ENCODE results near the gene GPRC5D. TPM values are rescaled to one million over a fixed set of nuclear protein-coding genes. Genes with fewer than 3 reads are reported as not detected.

The GPRC5D gene
- total and polyA plus RNA-seq, 2 experiments from 2014 or later: not detected

- Histone ChIP-seq H3K4me2 (ENCODE audit: unreplicated experiment) (no peak overlapping the region), H3K27ac (no peak overlapping the region)
Measured at GRCh38 chr12:12938541-12938940, 13.4 kb downstream of the GPRC5D start.

GRCh38 chr12:12936983-12937491 lies 14.9 kb downstream of the GPRC5D start:
- Histone ChIP-seq H3K9ac (no peak overlapping the region), H3K36me3 (ENCODE audit: low read depth) (no peaks in the 10 kb centered on the region), H3K4me2 (ENCODE audit: unreplicated experiment) (no peak overlapping the region), H4K20me1 (ENCODE audit: insufficient read depth) (no peaks in the 10 kb centered on the region), H3K4me1 (ENCODE audit: insufficient read depth) (0 out of 2 replicates have a peak, but pooled peaks cover 4% of the 10 kb centered on the region), H3K9me2 (ENCODE audit: insufficient read depth) (no peaks in the 10 kb centered on the region), H3K4me3 (no peak overlapping the region), H3K79me2 (ENCODE audit: insufficient read depth) (no peaks in the 10 kb centered on the region), H2AFZ (no peak overlapping the region), H3F3A (ENCODE audit: insufficient read depth) (no peaks in the 10 kb centered on the region), H3K27me3 (replicated peaks; ENCODE audit: insufficient read depth) (no peaks in the 10 kb centered on the region), H3K9me3 (ENCODE audit: low read depth) (no peaks in the 10 kb centered on the region), H3K27ac (no peak overlapping the region)
- in situ Hi-C loops (cut with MboI): no loop called here
- TF ChIP-seq EZH2phosphoT487 (IDR thresholded peaks at IDR 0.05; ENCODE audit: insufficient read depth, low read depth) (no peak), EZH2 (IDR thresholded peaks at IDR 0.05; ENCODE audit: insufficient read depth, poor library complexity, severe bottlenecking) (no peak)
- 95 to 96% methylated on average over 11 of the region's 11 CpGs for WGBS, 2 experiments (ENCODE audit: low coverage in 1 of 2, low lambda C conversion rate in 2 of 2, missing lambda C conversion rate in 2 of 2)
- DNase-seq: no peak

More at GRCh38 chr12:12938541-12938940, 13.4 kb downstream of the GPRC5D start:
- no peak overlapping the region for H2AFZ ChIP-seq
- no peaks in the 10 kb centered on the region for H4K20me1 ChIP-seq (ENCODE audit: insufficient read depth)
- no peaks in the 10 kb centered on the region for H3K27me3 ChIP-seq (replicated peaks; ENCODE audit: insufficient read depth)
- no peaks in the 10 kb centered on the region for H3K36me3 ChIP-seq (ENCODE audit: low read depth)
- WGBS, 2 experiments (ENCODE audit: low coverage in 1 of 2, low lambda C conversion rate in 2 of 2, missing lambda C conversion rate in 2 of 2): 69 to 71% methylated on average over 5 of the region's 5 CpGs
- no peak overlapping the region for H3K4me3 ChIP-seq
- H3K79me2 ChIP-seq (ENCODE audit: insufficient read depth): no peaks in the 10 kb centered on the region
- H3F3A ChIP-seq (ENCODE audit: insufficient read depth): peaks cover 5% of the 10 kb centered on the region; the same call in 1 of the 2 replicates
- H3K9ac ChIP-seq: no peak overlapping the region
- H3K9me3 ChIP-seq (ENCODE audit: low read depth): no peaks in the 10 kb centered on the region
- 0 out of 2 replicates have a peak, but pooled peaks cover 4% of the 10 kb centered on the region for H3K4me1 ChIP-seq (ENCODE audit: insufficient read depth)
- DNase-seq: no peak
- no peaks in the 10 kb centered on the region for H3K9me2 ChIP-seq (ENCODE audit: insufficient read depth)
- in situ Hi-C loops (cut with MboI): no loop called here
- TF ChIP-seq EZH2phosphoT487 (IDR thresholded peaks at IDR 0.05; ENCODE audit: insufficient read depth, low read depth): no peak

GRCh38 chr12:12934556-12934955 lies 17.4 kb downstream of the GPRC5D start:
- TF ChIP-seq EZH2phosphoT487 (IDR thresholded peaks at IDR 0.05; ENCODE audit: insufficient read depth, low read depth) (no peak), EZH2 (IDR thresholded peaks at IDR 0.05; ENCODE audit: insufficient read depth, poor library complexity, severe bottlenecking) (no peak)
- H3K27me3 ChIP-seq (replicated peaks; ENCODE audit: insufficient read depth): no peaks in the 10 kb centered on the region
- no peak overlapping the region for H3K4me3 ChIP-seq

GRCh38 chr12:12933742-12934141 lies 18.2 kb downstream of the GPRC5D start:
- H3K4me1 ChIP-seq (ENCODE audit: insufficient read depth): no peaks in the 10 kb centered on the region
- no peaks in the 10 kb centered on the region for H3K9me3 ChIP-seq (ENCODE audit: low read depth)
- H2AFZ ChIP-seq: no peak overlapping the region
- H3K27ac ChIP-seq: no peak overlapping the region
- H4K20me1 ChIP-seq (ENCODE audit: insufficient read depth): no peaks in the 10 kb centered on the region
- no peak for DNase-seq
- H3K27me3 ChIP-seq (replicated peaks; ENCODE audit: insufficient read depth): no peaks in the 10 kb centered on the region
- TF ChIP-seq EZH2 (IDR thresholded peaks at IDR 0.05; ENCODE audit: insufficient read depth, poor library complexity, severe bottlenecking): no peak
- no peak for TF ChIP-seq EZH2phosphoT487 (IDR thresholded peaks at IDR 0.05; ENCODE audit: insufficient read depth, low read depth)
- no peak overlapping the region for H3K4me2 ChIP-seq (ENCODE audit: unreplicated experiment)
- WGBS, 2 experiments (ENCODE audit: low coverage in 1 of 2, low lambda C conversion rate in 2 of 2, missing lambda C conversion rate in 2 of 2): 70 to 76% methylated on average over 4 of the region's 4 CpGs
- no peaks in the 10 kb centered on the region for H3K9me2 ChIP-seq (ENCODE audit: insufficient read depth)
- no peaks in the 10 kb centered on the region for H3F3A ChIP-seq (ENCODE audit: insufficient read depth)
- H3K79me2 ChIP-seq (ENCODE audit: insufficient read depth): no peaks in the 10 kb centered on the region
- H3K9ac ChIP-seq: no peak overlapping the region
- H3K4me3 ChIP-seq: no peak overlapping the region
- no peaks in the 10 kb centered on the region for H3K36me3 ChIP-seq (ENCODE audit: low read depth)
- in situ Hi-C loops (cut with MboI): no loop called here

More at GRCh38 chr12:12934556-12934955, 17.4 kb downstream of the GPRC5D start:
- H3K9ac ChIP-seq: no peak overlapping the region
- H3K9me2 ChIP-seq (ENCODE audit: insufficient read depth): no peaks in the 10 kb centered on the region
- H3K36me3 ChIP-seq (ENCODE audit: low read depth): no peaks in the 10 kb centered on the region
- H3K79me2 ChIP-seq (ENCODE audit: insufficient read depth): no peaks in the 10 kb centered on the region
- no peak overlapping the region for H3K27ac ChIP-seq
- H3F3A ChIP-seq (ENCODE audit: insufficient read depth): no peaks in the 10 kb centered on the region
- WGBS, 2 experiments (ENCODE audit: low coverage in 1 of 2, low lambda C conversion rate in 2 of 2, missing lambda C conversion rate in 2 of 2): 73 to 74% methylated on average over 8 of the region's 8 CpGs
- no peaks in the 10 kb centered on the region for H4K20me1 ChIP-seq (ENCODE audit: insufficient read depth)
- no peak for DNase-seq
- no peak overlapping the region for H2AFZ ChIP-seq
- no peaks in the 10 kb centered on the region for H3K9me3 ChIP-seq (ENCODE audit: low read depth)
- in situ Hi-C loops (cut with MboI): no loop called here
- H3K4me1 ChIP-seq (ENCODE audit: insufficient read depth): no peaks in the 10 kb centered on the region
- no peak overlapping the region for H3K4me2 ChIP-seq (ENCODE audit: unreplicated experiment)
